ENCODE measurements around the gene AKAP8L.
"Not testable (repeated sequence)": the region's sequence is repeated elsewhere in the genome, so short reads cannot be mapped to it uniquely, and the experiment has no call there.

Gene AKAP8L

DNA sequence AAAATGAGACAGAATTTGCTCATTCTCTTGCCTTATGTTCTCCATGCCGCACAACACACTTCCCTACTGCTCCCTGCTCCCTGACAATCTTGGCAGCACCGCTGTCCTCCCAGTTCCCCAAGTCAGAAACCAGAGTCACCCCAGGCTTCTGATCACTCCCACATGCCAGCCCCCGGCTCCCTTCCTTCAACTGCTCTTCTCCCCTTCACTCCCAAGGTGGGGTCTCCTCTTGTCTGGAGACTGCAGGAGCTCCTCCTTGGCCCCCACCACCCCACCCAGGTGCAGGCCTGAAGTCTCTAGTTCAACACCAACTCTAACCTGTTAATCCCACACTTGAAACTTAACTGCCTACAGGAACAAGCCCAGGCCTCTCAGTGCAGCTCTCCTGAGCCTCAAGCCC lies 22.4 kb downstream of the AKAP8L start:
- TF ChIP-seq, protein P1, sequence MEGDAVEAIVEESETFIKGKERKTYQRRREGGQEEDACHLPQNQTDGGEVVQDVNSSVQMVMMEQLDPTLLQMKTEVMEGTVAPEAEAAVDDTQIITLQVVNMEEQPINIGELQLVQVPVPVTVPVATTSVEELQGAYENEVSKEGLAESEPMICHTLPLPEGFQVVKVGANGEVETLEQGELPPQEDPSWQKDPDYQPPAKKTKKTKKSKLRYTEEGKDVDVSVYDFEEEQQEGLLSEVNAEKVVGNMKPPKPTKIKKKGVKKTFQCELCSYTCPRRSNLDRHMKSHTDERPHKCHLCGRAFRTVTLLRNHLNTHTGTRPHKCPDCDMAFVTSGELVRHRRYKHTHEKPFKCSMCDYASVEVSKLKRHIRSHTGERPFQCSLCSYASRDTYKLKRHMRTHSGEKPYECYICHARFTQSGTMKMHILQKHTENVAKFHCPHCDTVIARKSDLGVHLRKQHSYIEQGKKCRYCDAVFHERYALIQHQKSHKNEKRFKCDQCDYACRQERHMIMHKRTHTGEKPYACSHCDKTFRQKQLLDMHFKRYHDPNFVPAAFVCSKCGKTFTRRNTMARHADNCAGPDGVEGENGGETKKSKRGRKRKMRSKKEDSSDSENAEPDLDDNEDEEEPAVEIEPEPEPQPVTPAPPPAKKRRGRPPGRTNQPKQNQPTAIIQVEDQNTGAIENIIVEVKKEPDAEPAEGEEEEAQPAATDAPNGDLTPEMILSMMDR (IDR thresholded peaks at IDR 0.05; ENCODE audit: insufficient read depth, low read depth, low read length, missing control alignments), result no peak
- no peak overlapping the region for H3K4me3 ChIP-seq (ENCODE audit: low read length)
- no peak for DNase-seq (ENCODE audit: low read depth)

- H3K4me3 ChIP-seq (ENCODE audit: low read length); DNase-seq (ENCODE audit: low read depth): not testable (repeated sequence)
Observed at GRCh38 chr19:15395251-15395650, 23.5 kb downstream of the AKAP8L start.

- TF ChIP-seq, protein P1 (IDR thresholded peaks at IDR 0.05; ENCODE audit: insufficient read depth, low read depth, low read length, missing control alignments), result no peak
- no peak for DNase-seq (ENCODE audit: low read depth)
Observed at GRCh38 chr19:15394426-15394825, 24.4 kb downstream of the AKAP8L start.

DNA sequence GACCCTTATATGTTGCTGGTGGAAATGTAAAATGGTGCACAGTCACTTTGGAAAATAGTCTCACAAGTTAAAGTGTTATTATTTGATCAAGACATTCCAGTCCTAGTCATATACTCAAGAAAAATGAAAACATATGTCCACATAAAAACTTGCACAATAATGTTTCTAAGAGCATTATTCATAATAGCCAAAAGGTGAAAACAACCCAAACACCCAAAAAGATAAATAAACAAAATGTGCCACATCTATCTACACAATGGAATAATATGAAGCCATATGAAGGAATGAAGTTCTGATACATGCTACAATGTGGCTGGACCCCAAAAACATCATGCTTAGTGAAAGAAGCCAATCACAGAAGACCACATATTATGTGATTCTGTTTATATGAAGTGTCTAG lies 24.8 kb downstream of the AKAP8L start:
- no peak for DNase-seq (ENCODE audit: low read depth)
- H3K4me3 ChIP-seq (ENCODE audit: low read length), result no peak overlapping the region
- TF ChIP-seq, protein P1 (IDR thresholded peaks at IDR 0.05; ENCODE audit: insufficient read depth, low read depth, low read length, missing control alignments), result no peak

More at GRCh38 chr19:15394426-15394825, 24.4 kb downstream of the AKAP8L start:
- H3K4me3 ChIP-seq (ENCODE audit: low read length), result no peak overlapping the region

DNA sequence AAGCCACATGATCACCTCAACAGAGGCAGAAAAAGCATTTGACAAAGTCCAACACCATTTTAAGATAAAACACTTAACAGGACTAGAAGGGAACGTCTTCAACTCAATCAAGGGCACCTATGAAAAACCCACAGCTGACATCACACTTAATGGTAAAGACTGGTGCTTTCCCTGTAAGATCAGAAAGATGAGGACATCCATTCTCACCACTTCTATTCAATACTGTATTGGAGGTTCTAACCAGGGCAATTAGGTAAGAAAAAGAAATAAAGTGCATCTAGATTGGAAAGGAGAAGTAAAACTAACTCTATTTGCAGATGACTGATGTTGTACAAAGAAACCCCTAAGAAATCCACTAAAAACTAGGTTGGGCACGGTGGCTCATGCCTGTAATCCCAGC lies 28.0 kb downstream of the AKAP8L start:
- TF ChIP-seq, protein P1 (IDR thresholded peaks at IDR 0.05; ENCODE audit: insufficient read depth, low read depth, low read length, missing control alignments), result no peak
- no peak overlapping the region for H3K4me3 ChIP-seq (ENCODE audit: low read length)

DNA sequence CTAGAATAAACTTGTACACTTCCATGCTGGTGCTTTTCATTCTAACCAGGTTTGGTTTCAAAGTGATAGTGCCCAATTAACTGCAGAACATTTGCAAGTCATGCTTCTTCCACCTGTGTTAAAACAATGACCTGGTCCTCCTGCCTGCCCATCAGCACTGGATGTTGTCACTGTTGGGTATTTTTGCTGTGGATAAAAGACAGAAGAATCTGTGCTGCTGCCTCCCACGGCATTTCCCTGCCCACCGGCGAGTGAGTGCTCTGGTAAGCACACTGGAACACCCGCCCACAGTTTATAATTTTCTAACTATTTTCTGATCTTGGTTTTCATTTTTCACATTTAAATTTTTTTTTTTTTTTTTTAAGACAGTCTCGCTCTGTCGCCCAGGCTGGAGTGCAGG lies 36.9 kb downstream of the AKAP8L start:
- DNase-seq (ENCODE audit: low read depth), result no peak
- no peak overlapping the region for H3K4me3 ChIP-seq (ENCODE audit: low read length)
- TF ChIP-seq, protein P1 (IDR thresholded peaks at IDR 0.05; ENCODE audit: insufficient read depth, low read depth, low read length, missing control alignments), result no peak

More for the DNA sequence above, 28.0 kb downstream of the AKAP8L start:
- no peak for DNase-seq (ENCODE audit: low read depth)

DNA sequence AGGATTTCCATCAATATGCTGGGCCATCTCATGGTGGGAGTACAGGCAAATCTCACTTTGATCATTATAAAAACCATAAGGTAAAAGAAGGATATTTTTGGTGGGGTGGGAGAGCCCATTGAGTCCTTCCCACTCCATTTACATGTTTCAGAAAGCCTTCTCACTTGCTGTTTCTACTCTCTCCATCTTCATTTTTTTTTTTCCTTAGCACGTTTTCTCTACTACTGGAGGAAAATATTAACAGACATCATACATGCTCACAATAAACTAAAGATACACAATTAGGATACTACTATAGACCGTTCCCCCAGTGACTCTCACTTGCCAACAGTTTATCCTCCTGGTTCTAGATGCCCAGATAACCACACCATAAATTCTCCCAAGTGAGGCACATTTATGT lies 37.4 kb downstream of the AKAP8L start:
- TF ChIP-seq, protein P1 (IDR thresholded peaks at IDR 0.05; ENCODE audit: insufficient read depth, low read depth, low read length, missing control alignments), result no peak
- H3K4me3 ChIP-seq (ENCODE audit: low read length), result no peak overlapping the region
- no peak for DNase-seq (ENCODE audit: low read depth)
